GM06990 (cell line): Measurements from ENCODE around the gene RAB3IP.

Experiments
- DNase-seq: peaks from one replicate; pipeline ENCODE4 v3.0.0-alpha.2; 2011; ENCODE audit not compliant: insufficient read length; ENCODE audit errors: extremely low read depth
- H3K27me3 ChIP-seq: replicated peaks from 2 replicates; pipeline ENCODE4 v1.6.0; 2011; ENCODE audit warnings: low read length; ENCODE audit not compliant: control insufficient read depth, insufficient read depth
- H3K36me3 ChIP-seq: 2 replicates; pipeline ENCODE4 v1.5.1; 2011; ENCODE audit warnings: low read length; ENCODE audit not compliant: control insufficient read depth, insufficient read depth
- H3K4me3 ChIP-seq: replicated peaks from 2 replicates; pipeline ENCODE4 v1.5.1; 2011; ENCODE audit warnings: low read depth, mild to moderate bottlenecking, control low read depth, low read length
- CTCF ChIP-seq: IDR thresholded peaks from 2 replicates; pipeline ENCODE4 v1.5.1; 2011; ENCODE audit warnings: low read length, control low read depth, mild to moderate bottlenecking, inconsistent platforms; ENCODE audit not compliant: insufficient read depth, poor library complexity, severe bottlenecking

RAB3IP gene, protein sequence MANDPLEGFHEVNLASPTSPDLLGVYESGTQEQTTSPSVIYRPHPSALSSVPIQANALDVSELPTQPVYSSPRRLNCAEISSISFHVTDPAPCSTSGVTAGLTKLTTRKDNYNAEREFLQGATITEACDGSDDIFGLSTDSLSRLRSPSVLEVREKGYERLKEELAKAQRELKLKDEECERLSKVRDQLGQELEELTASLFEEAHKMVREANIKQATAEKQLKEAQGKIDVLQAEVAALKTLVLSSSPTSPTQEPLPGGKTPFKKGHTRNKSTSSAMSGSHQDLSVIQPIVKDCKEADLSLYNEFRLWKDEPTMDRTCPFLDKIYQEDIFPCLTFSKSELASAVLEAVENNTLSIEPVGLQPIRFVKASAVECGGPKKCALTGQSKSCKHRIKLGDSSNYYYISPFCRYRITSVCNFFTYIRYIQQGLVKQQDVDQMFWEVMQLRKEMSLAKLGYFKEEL

GRCh38 chr12:69738351-69739286, at the start of gene RAB3IP:
Gene RAB3IP (plus strand): TSS chr12:69738860. CDS start chr12:69755409, 16,549 bp downstream.
- TF ChIP-seq CTCF = peak; percentile 53
- Histone ChIP-seq H3K4me3 (peak within 1 kb of the TSS; percentile 87), H3K36me3 (no peaks in the 10 kb centered on the region), H3K27me3 (no peaks in the 10 kb centered on the region)
- peak; percentile 92 for DNase-seq

DNA sequence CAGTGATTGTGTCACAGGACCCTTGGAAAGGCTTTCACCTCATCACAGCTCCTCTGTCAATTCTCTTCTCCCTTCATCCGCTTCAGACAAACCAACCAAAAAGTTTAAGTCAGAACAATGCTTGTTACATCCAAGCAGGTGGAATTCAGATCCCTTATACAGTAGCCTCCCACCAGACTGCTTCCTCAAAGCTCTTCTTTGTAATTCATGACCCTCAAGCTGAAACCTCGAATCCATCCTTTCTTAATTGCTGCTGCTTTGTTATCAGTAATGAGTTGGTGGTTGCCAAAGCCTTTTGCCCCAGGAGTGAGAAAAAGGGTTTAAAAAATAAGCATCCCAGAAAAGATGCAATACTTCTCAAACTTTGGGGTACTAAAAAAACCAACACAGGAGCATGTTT, 49.0 kb upstream of the RAB3IP start:
- no peak for TF ChIP-seq CTCF
- H3K4me3 ChIP-seq = no peak overlapping the region
- DNase-seq = no peak
- H3K36me3 ChIP-seq = no peaks in the 10 kb centered on the region
- no peaks in the 10 kb centered on the region for H3K27me3 ChIP-seq

- no peaks in the 10 kb centered on the region for H3K27me3 ChIP-seq
- no peak overlapping the region for H3K4me3 ChIP-seq
- no peak for DNase-seq
- TF ChIP-seq CTCF = no peak
- no peaks in the 10 kb centered on the region for H3K36me3 ChIP-seq
Measured at GRCh38 chr12:69694123-69694522, 44.5 kb upstream of the RAB3IP start.

GRCh38 chr12:69698054-69698453, 40.6 kb upstream of the RAB3IP start:
- no peaks in the 10 kb centered on the region for H3K27me3 ChIP-seq
- no peak for DNase-seq
- H3K36me3 ChIP-seq = no peaks in the 10 kb centered on the region
- TF ChIP-seq CTCF = no peak
- H3K4me3 ChIP-seq = no peak overlapping the region

- H3K27me3 ChIP-seq = no peaks in the 10 kb centered on the region
- no peak for TF ChIP-seq CTCF
- DNase-seq = no peak
- H3K36me3 ChIP-seq = no peaks in the 10 kb centered on the region
- H3K4me3 ChIP-seq = no peak within 1 kb of the TSS
Measured at GRCh38 chr12:69698769-69699540, 39.7 kb upstream of the RAB3IP start, which contains the start of gene BEST3. Gene BEST3 (minus strand): TSS chr12:69699303. CDS start chr12:69697798, 1,505 bp downstream.
